GM19372 (cell line): ENCODE results near the gene ZNF579.
"Not testable (repeated sequence)": the region's sequence is repeated elsewhere in the genome, so short reads cannot be mapped to it uniquely, and the experiment has no call there.

Source experiments
- ATAC-seq: cut with Tn5 transposase; IDR thresholded peaks from one replicate; pipeline ENCODE4 v1.9.1; 2021; ENCODE audit warnings: mild to moderate bottlenecking, low read depth, moderate library complexity; ENCODE audit not compliant: unreplicated experiment

The ZNF579 gene

GRCh38 chr19:55545443-55545842, 35.2 kb downstream of the ZNF579 start, which contains the start of gene SBK3:
Gene SBK3 (minus strand): TSS chr19:55545543. CDS start chr19:55545543, 0 bp downstream.
- no peak for ATAC-seq

- ATAC-seq, result no peak
Observed at GRCh38 chr19:55544776-55545439, 35.7 kb downstream of the ZNF579 start.

- no peak for ATAC-seq
Observed at GRCh38 chr19:55544014-55544413, 36.6 kb downstream of the ZNF579 start.

GRCh38 chr19:55543567-55543966, 37.1 kb downstream of the ZNF579 start:
- no peak for ATAC-seq

GRCh38 chr19:55542292-55542855, 38.3 kb downstream of the ZNF579 start:
- ATAC-seq, result no peak

GRCh38 chr19:55541091-55541490, 39.6 kb downstream of the ZNF579 start:
- no peak for ATAC-seq

GRCh38 chr19:55540619-55541018, 40.0 kb downstream of the ZNF579 start:
- no peak for ATAC-seq

- ATAC-seq, result no peak
Observed at GRCh38 chr19:55539090-55539984, 41.3 kb downstream of the ZNF579 start.

- ATAC-seq, result no peak
Observed at GRCh38 chr19:55538132-55538531, 42.5 kb downstream of the ZNF579 start.

- no peak for ATAC-seq
Observed at GRCh38 chr19:55537741-55538111, 42.9 kb downstream of the ZNF579 start.

- no peak for ATAC-seq
Observed at GRCh38 chr19:55536951-55537740, 43.5 kb downstream of the ZNF579 start, which contains the start of gene SBK2. Gene SBK2 (minus strand): TSS chr19:55537133. CDS start chr19:55536294, 839 bp downstream.

GRCh38 chr19:55536366-55536765, 44.3 kb downstream of the ZNF579 start:
- ATAC-seq, result no peak

GRCh38 chr19:55535965-55536350, 44.7 kb downstream of the ZNF579 start:
- no peak for ATAC-seq

- ATAC-seq, result no peak
Observed at GRCh38 chr19:55535173-55535964, 45.3 kb downstream of the ZNF579 start.

- not testable (repeated sequence) for ATAC-seq
Observed at GRCh38 chr19:55534280-55534679, 46.4 kb downstream of the ZNF579 start.

- ATAC-seq, result no peak
Observed at GRCh38 chr19:55530996-55531395, 49.7 kb downstream of the ZNF579 start.

- no peak for ATAC-seq
Observed at GRCh38 chr19:55529636-55530234, 50.9 kb downstream of the ZNF579 start.

GRCh38 chr19:55528030-55528803, 52.4 kb downstream of the ZNF579 start:
- ATAC-seq, result no peak
